ENCODE results near the gene SH3PXD2B. TPM values are rescaled to one million over a fixed set of nuclear protein-coding genes. Genes with fewer than 3 reads are reported as not detected.

The SH3PXD2B gene
- total and polyA plus RNA-seq, 2 of the 13 experiments (the other 11 are each of a cell fraction or from before 2014, with no cell fraction given), result 3.4 to 4.6 TPM

GRCh38 chr5:172365948-172366608 lies 88.2 kb downstream of the SH3PXD2B start:
- H4K20me1 ChIP-seq (ENCODE audit: insufficient read depth, low read length), result no peaks in the 10 kb centered on the region
- H3K4me2 ChIP-seq (ENCODE audit: low read depth, low read length), result no peak overlapping the region
- H3K27me3 ChIP-seq (ENCODE audit: control insufficient read depth in 1 of 2, insufficient read depth in 2 of 2, low read length in 2 of 2), result no peaks in the 10 kb centered on the region
- no peak for ATAC-seq
- intact Hi-C loops (cut with micrococcal nuclease; ENCODE audit: unreplicated experiment), result no loop called here
- 92% methylated on average over 3 of the region's 4 CpGs for WGBS (ENCODE audit: low lambda C conversion rate)
- BruUV-seq (replicated peaks), result no TSS peak
- in situ Hi-C loops (cut with HindIII; ENCODE audit: extremely low pct_ligation_motif_present, low pct_unique_long_range_greater_than_20kb), result no loop called here
- ChIA-PET CTCF (ENCODE audit: low intra/inter-chr PET ratio, low total read pairs) (no interaction called here), POLR2A (no interaction called here)
- no peak overlapping the region for H2AFZ ChIP-seq (ENCODE audit: low read length)
- no peak for DNase-seq (ENCODE audit: low spot score)
- H3K9ac ChIP-seq (ENCODE audit: insufficient read depth, low read depth, low read length), result no peak overlapping the region
- 0 out of 5 replicates have a peak, but pooled peaks cover 0 to 5% of the 10 kb centered on the region in 2 experiments for H3K36me3 ChIP-seq (replicated peaks in 1 of 2; ENCODE audit: control insufficient read depth in 1 of 2, insufficient read depth in 2 of 2, low read length in 2 of 2)
- H3K4me3 ChIP-seq (replicated peaks in 1 of 3; ENCODE audit: insufficient read depth in 1 of 3, low read depth in 2 of 3, low read length in 3 of 3), result no peak overlapping the region
- no peak for FAIRE-seq
- H3K9me3 ChIP-seq (ENCODE audit: low read length), result peaks cover 8% of the 10 kb centered on the region
- H3K4me1 ChIP-seq (ENCODE audit: insufficient read depth, low read length), result no peaks in the 10 kb centered on the region
- H3K27ac ChIP-seq (ENCODE audit: extremely low read length, insufficient read depth, low read length), result no peak overlapping the region
- H3K79me2 ChIP-seq (ENCODE audit: insufficient read depth, low read length), result no peaks in the 10 kb centered on the region
- TF ChIP-seq ZNF713 (CRISPR knock-in tag; IDR thresholded peaks at IDR 0.05), result no peak
- TF ChIP-seq BHLHE40 (IDR thresholded peaks at IDR 0.05; ENCODE audit: low read length), result no peak
- TF ChIP-seq ZBTB1 (CRISPR knock-in tag; IDR thresholded peaks at IDR 0.05; ENCODE audit: borderline replicate concordance), result no peak
- TF ChIP-seq, protein P1, sequence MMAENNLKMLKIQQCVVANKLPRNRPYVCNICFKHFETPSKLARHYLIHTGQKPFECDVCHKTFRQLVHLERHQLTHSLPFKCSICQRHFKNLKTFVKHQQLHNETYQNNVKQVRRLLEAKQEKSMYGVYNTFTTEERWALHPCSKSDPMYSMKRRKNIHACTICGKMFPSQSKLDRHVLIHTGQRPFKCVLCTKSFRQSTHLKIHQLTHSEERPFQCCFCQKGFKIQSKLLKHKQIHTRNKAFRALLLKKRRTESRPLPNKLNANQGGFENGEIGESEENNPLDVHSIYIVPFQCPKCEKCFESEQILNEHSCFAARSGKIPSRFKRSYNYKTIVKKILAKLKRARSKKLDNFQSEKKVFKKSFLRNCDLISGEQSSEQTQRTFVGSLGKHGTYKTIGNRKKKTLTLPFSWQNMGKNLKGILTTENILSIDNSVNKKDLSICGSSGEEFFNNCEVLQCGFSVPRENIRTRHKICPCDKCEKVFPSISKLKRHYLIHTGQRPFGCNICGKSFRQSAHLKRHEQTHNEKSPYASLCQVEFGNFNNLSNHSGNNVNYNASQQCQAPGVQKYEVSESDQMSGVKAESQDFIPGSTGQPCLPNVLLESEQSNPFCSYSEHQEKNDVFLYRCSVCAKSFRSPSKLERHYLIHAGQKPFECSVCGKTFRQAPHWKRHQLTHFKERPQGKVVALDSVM (CRISPR knock-in tag; IDR thresholded peaks at IDR 0.05), result no peak
- no peak for TF ChIP-seq REST (IDR thresholded peaks at IDR 0.05; ENCODE audit: borderline replicate concordance in 1 of 2, low read depth in 1 of 2, low read length in 2 of 2)
- TF ChIP-seq ZNF569 (CRISPR knock-in tag; IDR thresholded peaks at IDR 0.05; ENCODE audit: borderline replicate concordance), result no peak
- no peak for TF ChIP-seq ZNF460 (CRISPR knock-in tag; IDR thresholded peaks at IDR 0.05; ENCODE audit: borderline replicate concordance)
- no peak for TF ChIP-seq SKIL (CRISPR knock-in tag; IDR thresholded peaks at IDR 0.05; ENCODE audit: borderline replicate concordance)
- TF ChIP-seq ZNF549 (CRISPR knock-in tag; IDR thresholded peaks at IDR 0.05), result no peak
- no peak for TF ChIP-seq NFRKB (IDR thresholded peaks at IDR 0.05)
- no peak for TF ChIP-seq JUND (CRISPR knock-in tag; IDR thresholded peaks at IDR 0.05)
- no peak for TF ChIP-seq ZBTB43 (CRISPR knock-in tag; conservative IDR thresholded peaks at IDR 0.05)
- no peak for TF ChIP-seq MAF1 (CRISPR knock-in tag; IDR thresholded peaks at IDR 0.05; ENCODE audit: borderline replicate concordance)
- TF ChIP-seq TFDP1 (CRISPR knock-in tag; IDR thresholded peaks at IDR 0.05; ENCODE audit: borderline replicate concordance), result no peak
